ENCODE measurements around the gene CERS5.
"Not testable (repeated sequence)": the region's sequence is repeated elsewhere in the genome, so short reads cannot be mapped to it uniquely, and the experiment has no call there.

CERS5 gene

GRCh38 chr12:50101663-50102062 is 65.5 kb downstream of the CERS5 start:
- no peak for DNase-seq

GRCh38 chr12:50100561-50100960 is 66.6 kb downstream of the CERS5 start:
- no peak for DNase-seq

DNA sequence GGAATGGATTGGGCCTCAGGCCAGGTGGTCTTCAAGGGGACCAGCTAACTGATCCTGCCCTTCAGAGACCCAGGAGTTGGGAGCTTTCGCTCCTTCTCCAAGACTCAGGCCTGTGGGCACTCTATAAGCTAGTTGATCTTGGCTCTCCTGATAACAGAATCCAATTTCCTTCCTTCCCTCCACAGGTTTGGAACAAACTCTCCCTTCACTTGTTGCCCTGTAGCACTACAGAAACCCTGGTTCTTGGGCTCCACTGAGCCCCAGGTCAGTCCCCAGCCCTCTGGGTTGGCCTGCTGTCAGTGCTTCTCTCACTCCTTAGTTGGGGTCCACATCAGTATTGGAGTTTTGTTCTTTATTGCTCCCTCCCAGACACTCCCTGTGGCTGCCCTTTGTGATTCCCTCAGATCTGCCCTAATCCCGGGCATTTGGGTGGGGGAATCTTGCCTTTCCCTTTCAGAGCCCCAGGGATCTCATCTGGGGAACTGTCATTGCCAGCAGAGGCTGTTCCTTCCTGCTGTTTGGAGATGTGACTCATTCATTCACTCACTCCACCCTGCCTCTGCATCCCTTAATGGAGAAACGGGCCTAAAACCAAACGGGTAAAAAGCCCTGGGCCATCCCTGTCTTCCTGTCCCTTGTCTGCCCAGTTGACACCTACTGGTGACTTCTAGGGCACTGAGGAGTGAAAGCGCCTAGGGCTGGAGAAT is 67.7 kb downstream of the CERS5 start:
- no peak for DNase-seq

GRCh38 chr12:50097952-50098351 is 69.2 kb downstream of the CERS5 start:
- DNase-seq, result no peak

DNA sequence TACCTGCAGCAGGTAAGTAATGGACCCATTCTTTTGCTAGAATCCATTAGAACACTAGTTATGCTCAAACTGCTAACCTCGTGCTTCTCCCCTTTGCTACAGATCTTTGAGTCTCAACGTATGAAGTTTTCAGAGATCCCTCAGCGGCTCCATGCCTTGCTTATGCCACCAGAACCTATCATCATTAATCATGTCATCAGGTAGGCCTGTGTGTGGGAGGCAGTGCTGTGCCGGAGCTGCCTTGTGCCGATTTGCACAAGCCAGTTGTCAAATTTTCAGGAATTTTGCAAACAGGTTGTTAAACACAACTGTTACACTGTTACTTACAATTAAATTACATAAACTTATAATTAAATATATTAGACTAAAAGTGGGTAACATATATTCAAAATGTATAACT is 76.8 kb downstream of the CERS5 start:
- no peak for DNase-seq

DNA sequence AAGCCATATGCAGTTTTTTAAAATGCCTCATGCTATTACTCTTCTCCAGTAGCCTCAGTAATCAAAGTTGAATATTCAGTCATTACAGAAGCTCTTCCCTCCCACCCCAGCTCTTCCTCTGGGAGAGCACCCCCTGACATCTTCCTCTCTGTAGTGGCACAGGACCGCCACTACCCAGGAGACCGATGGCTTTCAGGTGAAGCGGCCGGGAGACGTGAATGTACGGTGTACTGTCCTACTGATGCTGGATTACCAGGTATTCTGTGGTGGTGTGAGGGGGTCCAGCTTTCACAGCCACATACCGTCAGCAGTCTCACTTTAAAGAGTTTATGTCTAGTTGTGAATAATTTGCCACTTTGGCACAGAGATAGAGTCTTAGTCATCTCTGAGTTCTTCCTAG is 77.4 kb downstream of the CERS5 start:
- no peak for DNase-seq

- DNase-seq, result peak; percentile 36
Measured at GRCh38 chr12:50088577-50089335, 78.4 kb downstream of the CERS5 start.

DNA sequence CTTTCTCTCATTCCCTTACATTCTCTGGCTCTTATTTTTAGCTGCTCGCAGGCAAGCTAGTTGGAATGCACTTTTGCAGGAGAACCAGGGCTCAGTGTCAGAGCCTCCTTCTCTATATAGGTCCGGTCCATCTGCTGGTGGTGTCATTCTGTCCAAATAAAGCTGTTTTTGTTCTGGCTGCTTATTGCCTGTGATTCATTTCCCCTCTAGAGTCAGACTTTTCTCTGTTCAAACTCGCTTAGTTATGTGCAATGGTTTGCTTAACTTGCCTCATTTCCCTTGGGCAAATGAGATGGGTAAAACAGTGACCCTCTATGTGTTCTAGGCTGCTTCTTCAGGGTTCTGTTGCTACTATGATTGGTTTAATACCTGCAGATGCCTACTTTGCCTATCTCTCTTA is 79.2 kb downstream of the CERS5 start:
- no peak for DNase-seq

DNA sequence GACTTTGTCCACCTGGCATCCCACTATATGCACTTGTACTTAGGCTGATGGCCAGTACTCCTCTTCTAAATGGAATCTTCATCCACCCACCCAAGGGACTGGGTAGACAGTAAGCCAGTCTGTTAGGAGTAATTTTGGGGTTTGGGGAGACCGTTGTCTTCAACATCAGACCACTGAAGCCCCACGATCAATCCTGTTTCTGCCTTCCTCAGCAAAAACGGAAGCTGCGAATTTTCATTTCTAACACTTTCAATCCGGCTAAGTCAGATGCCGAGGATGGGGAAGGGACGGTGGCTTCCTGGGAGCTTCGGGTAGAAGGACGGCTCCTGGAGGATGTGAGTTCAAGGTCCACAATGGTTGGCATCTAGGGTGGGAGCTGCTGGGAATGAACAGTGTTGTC is 80.0 kb downstream of the CERS5 start:
- no peak for DNase-seq

DNA sequence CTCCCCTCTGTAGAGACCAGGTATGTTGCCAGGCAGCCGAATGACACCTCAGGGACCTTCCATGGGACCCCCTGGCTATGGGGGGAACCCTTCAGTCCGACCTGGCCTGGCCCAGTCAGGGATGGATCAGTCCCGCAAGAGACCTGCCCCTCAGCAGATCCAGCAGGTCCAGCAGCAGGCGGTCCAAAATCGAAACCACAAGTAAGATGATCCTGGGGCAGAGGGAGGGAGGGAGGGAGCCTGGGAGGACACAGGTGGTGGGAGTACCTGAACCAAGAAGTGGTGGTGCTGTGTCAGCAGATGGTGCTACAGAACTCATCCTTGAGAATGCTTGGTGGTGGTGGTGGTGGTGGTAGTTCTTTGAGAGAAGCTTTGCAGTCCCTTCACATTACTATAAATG is 81.0 kb downstream of the CERS5 start:
- no peak for DNase-seq

DNA sequence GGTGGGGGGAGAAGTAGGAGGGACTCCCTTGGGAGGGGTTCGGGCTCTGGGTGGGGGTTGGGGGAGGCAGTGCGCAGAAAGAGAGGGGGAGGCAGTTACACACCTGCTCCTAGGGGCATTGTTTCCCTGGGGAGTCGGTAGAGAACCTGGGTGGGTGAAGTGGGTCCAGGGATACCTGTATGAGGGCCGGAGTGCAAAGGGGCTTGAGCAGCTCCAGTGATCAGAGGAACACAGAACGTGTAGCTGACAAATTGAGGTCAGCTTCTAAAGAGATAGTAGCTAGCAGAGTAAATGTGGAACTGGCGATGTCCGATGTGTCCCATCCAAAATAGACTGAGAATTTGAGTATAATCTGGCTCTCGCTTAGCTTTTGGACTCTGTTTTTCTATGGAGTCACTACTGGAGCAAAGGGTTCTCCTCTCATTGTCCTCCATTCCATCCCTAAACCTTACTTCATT is 81.5 kb downstream of the CERS5 start:
- no peak for DNase-seq

DNA sequence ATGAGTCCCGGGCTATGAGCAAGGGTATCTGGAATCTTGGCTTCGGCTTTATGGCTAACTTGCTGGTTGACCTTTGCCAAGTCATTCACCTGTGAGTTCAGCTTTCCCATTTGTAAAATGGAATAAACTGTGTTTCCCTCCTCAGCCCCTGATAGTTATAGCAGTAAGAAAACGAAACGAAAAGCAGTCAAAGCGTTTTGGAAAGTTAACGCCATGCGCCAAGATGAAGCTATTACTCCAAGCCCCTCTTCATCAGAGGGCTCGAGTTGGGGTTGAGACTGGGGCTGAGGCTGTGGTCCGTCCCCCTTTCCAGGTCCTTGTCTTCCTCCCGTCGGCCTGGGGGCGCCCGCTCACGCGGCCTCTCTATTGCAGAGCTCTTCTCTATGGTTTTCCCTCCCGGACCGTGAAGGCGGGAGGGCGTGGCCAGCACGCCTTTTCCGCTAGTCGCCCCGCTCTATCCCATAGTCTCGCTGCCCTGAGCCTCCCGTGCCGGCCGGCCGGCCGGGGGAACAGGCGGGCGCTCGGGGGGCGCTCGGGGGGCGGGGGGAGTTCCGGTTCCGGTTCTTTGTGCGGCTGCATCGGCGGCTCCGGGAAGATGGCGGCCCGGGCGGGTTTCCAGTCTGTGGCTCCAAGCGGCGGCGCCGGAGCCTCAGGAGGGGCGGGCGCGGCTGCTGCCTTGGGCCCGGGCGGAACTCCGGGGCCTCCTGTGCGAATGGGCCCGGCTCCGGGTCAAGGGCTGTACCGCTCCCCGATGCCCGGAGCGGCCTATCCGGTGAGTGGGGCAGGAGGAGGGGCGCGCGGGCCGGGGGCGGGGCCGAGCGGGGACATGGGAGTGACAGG is 82.2 kb downstream of the CERS5 start, which contains the start of gene SMARCD1:
TSS of gene SMARCD1 (plus strand) at position 568 of the 840 bp plus-strand sequence. CDS start at position 596, 28 bp downstream.
- DNase-seq, result peak; percentile 86

DNA sequence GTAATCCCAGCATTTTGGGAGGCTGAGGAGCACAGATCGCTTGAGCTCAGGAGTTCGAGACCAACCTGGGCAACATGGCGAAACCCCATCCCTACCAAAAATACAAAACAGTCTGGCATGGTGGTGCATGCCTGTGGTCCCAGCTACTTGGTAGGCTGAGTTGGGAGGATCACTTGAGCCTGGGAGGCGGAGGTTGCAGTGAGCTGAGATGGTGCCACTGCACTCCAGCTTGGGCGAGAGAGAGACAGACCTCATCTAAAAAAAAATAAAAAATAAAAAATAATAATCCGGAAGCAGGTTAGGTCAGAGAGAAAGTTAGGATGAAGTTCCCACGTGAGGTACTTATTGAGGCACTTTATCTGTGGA is 82.8 kb downstream of the CERS5 start:
- not testable (repeated sequence) for DNase-seq

GRCh38 chr12:50083301-50083700 is 83.9 kb downstream of the CERS5 start:
- DNase-seq, result no peak

DNA sequence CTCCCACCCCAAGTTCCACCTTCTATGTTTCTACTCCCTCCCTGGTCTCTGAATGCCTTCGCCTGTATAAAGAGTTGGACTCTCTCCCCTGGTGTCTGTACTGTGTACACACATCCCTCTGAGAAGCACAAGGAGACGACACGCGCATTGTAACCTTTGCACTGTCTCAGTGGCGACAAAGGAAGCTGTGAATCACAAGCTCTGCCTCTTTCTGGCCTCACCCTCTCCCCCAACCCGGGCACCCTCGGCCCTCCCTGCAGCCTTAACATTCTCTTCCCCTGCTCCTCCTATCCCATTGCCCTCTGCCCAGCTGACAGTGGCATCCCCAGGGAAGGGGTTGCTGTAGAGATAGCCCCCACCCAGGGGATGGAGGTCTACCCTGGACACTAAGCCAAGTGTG is 84.5 kb downstream of the CERS5 start:
- DNase-seq, result no peak

- DNase-seq, result no peak
Measured at GRCh38 chr12:50081096-50081808, 85.9 kb downstream of the CERS5 start.

- DNase-seq, result no peak
Measured at GRCh38 chr12:50079771-50080170, 87.4 kb downstream of the CERS5 start.

Measured in NCI-H2081 treated with DMSO at 0.1 percent for 48 hours (cell line).